ENCODE data around the gene MAML3.

DNA sequence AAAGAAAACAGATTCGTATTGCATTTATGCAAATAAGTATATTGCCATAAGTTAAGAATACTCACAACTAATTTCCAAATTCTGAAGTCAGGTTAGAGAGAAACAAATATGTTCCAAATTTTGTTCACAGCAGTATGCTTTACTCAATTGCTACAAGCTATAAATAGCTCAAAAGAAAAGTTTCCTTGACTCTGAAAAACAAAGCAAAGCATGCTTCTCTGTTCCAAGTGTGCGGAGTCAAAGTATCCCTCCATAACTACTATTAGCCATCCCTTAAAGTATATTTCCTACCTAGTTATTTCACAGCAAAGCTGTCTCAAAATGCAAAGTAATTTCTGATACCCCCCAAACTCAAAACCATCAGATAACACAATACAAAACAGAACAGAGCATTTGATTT is 441.1 kb downstream of the MAML3 start:
- TF ChIP-seq, protein P1, sequence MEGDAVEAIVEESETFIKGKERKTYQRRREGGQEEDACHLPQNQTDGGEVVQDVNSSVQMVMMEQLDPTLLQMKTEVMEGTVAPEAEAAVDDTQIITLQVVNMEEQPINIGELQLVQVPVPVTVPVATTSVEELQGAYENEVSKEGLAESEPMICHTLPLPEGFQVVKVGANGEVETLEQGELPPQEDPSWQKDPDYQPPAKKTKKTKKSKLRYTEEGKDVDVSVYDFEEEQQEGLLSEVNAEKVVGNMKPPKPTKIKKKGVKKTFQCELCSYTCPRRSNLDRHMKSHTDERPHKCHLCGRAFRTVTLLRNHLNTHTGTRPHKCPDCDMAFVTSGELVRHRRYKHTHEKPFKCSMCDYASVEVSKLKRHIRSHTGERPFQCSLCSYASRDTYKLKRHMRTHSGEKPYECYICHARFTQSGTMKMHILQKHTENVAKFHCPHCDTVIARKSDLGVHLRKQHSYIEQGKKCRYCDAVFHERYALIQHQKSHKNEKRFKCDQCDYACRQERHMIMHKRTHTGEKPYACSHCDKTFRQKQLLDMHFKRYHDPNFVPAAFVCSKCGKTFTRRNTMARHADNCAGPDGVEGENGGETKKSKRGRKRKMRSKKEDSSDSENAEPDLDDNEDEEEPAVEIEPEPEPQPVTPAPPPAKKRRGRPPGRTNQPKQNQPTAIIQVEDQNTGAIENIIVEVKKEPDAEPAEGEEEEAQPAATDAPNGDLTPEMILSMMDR (IDR thresholded peaks at IDR 0.05; ENCODE audit: poor library complexity): no peak
- no peak for TF ChIP-seq EZH2 (IDR thresholded peaks at IDR 0.05; ENCODE audit: borderline replicate concordance)
- no peak for TF ChIP-seq EZH2phosphoT487 (IDR thresholded peaks at IDR 0.05; ENCODE audit: low read depth, severe bottlenecking, unreplicated experiment)

Measured in hepatocyte (in vitro differentiated cells).